Prostate gland (tissue), 2 donors: ENCODE results near the gene SREBF1.
A peak's percentile ranks its signal among the peaks of the same experiment; 100 is the strongest.

ENCODE experiments used
- CTCF ChIP-seq, 4 experiments: fragments of 200-600 bp in 2 of 4; fragments of 450-650 bp in 2 of 4; sonication (generic) in 2 of 4; IDR thresholded peaks; 1 replicate in 3 of 4; 2 replicates in 1 of 4; pipeline ENCODE4 v1.5.1; 2016 to 2019; ENCODE audit warnings: antibody characterized with exemption in 4 of 4, mild to moderate bottlenecking in 2 of 4, moderate library complexity in 2 of 4
- POLR2A ChIP-seq: fragments of 450-650 bp; IDR thresholded peaks from one replicate; pipeline ENCODE4 v1.6.1; 2016; ENCODE audit warnings: antibody characterized with exemption, mild to moderate bottlenecking

GRCh38 chr17:17774009-17774881 is 62.5 kb downstream of the SREBF1 start:
- TF ChIP-seq CTCF (IDR thresholded peaks at IDR 0.05): peak; percentile 51 to 94 (median 76)
- TF ChIP-seq POLR2A: peak; percentile 30
